GM12865 (cell line): ENCODE results near the gene RNF34.
A peak's percentile ranks its signal among the peaks of the same experiment; 100 is the strongest.

Experiments
- DNase-seq: peaks from one replicate; pipeline ENCODE4 v3.0.0; 2010; ENCODE audit warnings: low read depth
- H3K4me3 ChIP-seq: 2 replicates; pipeline ENCODE4 v1.5.1; 2011; ENCODE audit warnings: mild to moderate bottlenecking, low read depth, low read length, control low read depth
- CTCF ChIP-seq: IDR thresholded peaks from 2 replicates; pipeline ENCODE4 v1.5.1; 2011; ENCODE audit warnings: low read length, control low read depth, low read depth, inconsistent platforms; ENCODE audit not compliant: insufficient read depth; ENCODE audit errors: missing control alignments

The RNF34 gene

DNA sequence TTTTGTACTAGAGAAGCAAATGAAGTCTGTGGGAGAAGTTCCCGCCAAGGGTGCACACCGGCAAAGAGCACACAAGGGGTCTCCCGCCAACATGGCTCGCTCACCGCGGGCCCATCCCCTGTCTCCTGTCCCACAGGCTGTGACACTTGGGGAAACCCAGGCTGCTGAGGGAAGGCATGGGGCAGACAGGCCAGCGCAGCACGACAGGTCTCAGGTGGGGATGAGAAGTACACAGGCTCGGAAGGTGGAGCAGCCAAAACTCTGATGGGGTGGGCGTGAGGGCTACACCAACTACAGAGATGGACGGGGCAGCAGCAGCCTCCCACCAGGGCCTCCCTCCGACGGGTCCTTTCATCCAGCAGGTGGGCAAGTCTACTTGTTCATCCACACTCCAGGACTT, 64.4 kb downstream of the RNF34 start:
- DNase-seq, result no peak
- TF ChIP-seq CTCF, result no peak
- H3K4me3 ChIP-seq, result no peak overlapping the region

DNA sequence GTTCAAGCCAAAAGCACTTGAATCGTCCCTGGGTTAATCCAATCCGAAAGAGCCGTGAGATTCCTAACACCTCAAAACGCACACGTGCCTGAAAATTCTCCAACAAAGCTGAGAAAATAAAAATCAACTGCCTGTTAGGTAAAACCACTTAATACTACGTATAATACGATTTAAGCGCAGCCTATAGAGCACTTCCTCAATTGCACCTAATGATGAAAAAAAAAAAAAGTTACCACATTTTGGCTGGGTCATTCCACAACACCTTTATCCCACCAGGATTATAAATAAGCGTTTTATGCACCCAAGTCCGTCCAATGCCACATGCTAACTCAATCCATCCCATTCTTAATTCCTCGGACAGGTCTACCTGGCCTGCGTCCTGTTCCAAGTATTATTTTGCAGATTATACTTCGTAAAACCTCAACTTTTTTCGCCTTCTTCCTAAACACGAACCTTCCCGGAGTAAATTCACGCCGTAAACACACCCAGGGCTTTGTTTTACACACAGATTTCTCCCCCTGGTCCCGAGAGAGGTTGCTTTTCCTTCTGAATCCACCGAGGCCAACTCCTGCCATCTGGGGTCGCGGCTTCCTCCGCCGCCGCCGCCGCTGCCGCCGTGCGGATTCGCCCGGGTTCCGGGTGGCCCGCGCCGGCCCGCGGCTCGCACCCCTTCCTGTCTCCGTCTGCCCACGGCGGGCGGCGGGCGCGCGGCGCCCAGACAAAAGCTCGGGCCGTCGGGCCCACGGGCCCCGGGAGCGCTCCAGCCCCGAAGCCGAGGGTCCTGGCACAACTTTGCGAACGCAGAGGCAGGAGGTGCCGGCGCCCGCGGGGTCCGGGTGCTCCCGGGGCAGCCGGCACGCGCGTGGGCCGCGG, 66.2 kb downstream of the RNF34 start:
- no peak for TF ChIP-seq CTCF
- peak; percentile 50 for DNase-seq
- H3K4me3 ChIP-seq, result peak overlapping the region; percentile 78

- peak; percentile 95 for DNase-seq
- TF ChIP-seq CTCF, result no peak
- H3K4me3 ChIP-seq, result peak overlapping the region; percentile 64
Observed at GRCh38 chr12:121466794-121467637, 67.1 kb downstream of the RNF34 start.

GRCh38 chr12:121467638-121468498, 68.0 kb downstream of the RNF34 start:
- no peak for TF ChIP-seq CTCF
- H3K4me3 ChIP-seq, result peak overlapping the region; percentile 64
- no peak for DNase-seq

DNA sequence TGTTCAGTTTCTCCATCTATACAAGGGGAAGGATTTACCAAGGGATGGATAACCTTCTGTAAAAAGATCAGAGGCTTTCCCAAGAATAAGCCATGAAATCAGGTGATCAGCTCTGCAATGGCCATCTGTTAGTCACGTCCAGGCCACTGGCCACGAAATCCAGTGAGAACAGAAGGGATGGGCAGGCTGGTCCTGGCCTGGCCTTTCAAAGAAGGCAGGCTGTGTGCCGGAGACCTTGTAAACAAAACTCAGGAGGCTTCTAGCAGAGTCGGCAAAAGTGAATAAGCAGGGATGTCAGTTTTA, 68.5 kb downstream of the RNF34 start:
- no peak for TF ChIP-seq CTCF
- DNase-seq, result no peak
- H3K4me3 ChIP-seq, result no peak overlapping the region

DNA sequence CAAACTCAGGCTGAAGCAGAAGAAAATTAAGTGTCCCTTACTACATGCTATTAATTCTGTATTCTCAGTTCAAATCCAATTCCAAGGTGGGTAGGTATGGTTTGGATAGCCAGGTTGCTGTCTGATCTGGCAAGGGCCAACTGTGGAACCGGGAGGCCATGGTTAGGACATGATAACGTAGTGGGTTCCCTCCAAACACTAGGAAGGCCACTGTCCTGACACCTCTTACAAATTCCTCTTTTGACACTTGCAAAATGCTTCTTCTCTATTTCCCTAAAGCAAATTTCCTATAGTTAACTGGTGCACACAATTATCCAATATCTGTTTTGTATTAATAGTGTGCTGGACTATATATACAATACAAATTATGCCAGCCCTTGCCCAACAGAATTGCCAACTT, 70.8 kb downstream of the RNF34 start:
- no peak overlapping the region for H3K4me3 ChIP-seq
- TF ChIP-seq CTCF, result no peak
- no peak for DNase-seq
